ENCODE results near the gene TMEM106B.

Gene TMEM106B

DNA sequence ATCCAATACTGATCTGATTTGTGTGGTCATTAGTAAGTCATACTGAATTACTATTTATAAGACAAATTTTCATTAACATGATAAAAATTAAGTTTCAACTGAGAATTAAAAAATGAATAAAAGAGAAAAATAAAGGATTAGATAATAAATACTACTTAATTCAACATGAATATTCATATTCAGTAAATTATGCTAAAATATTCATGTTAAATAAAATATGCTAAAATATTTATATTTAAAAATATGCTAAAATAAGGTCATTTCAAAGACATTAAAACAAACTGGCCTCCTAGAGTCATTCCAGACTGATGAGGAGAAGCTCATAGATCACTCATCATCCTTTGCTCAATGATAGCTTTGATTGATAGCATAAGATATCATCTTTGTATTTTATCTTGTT is 16.7 kb upstream of the TMEM106B start:
- H3K9ac ChIP-seq (ENCODE audit: low read length), result no peak overlapping the region
- no peak for DNase-seq
- no peaks in the 10 kb centered on the region for H3K27me3 ChIP-seq (replicated peaks; ENCODE audit: insufficient read depth, low read length)
- no peak overlapping the region for H2AFZ ChIP-seq (ENCODE audit: low read length)
- H3K27ac ChIP-seq (ENCODE audit: low read length), result no peak overlapping the region
- H3K4me3 ChIP-seq (ENCODE audit: low read length), result no peak overlapping the region
- no peaks in the 10 kb centered on the region for H3K9me2 ChIP-seq (replicated peaks; ENCODE audit: insufficient read depth, low read length)
- no peaks in the 10 kb centered on the region for H3F3A ChIP-seq (ENCODE audit: insufficient read depth, low read length)
- H3K4me1 ChIP-seq (ENCODE audit: low read length), result no peaks in the 10 kb centered on the region
- no peaks in the 10 kb centered on the region for H4K20me1 ChIP-seq (ENCODE audit: insufficient read depth, low read length)
- H3K9me3 ChIP-seq (replicated peaks; ENCODE audit: insufficient read depth, low read length), result no peaks in the 10 kb centered on the region; the same call in 1 of the 2 replicates
- TF ChIP-seq EZH2phosphoT487 (IDR thresholded peaks at IDR 0.05; ENCODE audit: low read length), result no peak
- no peak for TF ChIP-seq EZH2 (optimal IDR thresholded peaks at IDR 0.05; ENCODE audit: low read depth, low read length)
- TF ChIP-seq, protein P1, sequence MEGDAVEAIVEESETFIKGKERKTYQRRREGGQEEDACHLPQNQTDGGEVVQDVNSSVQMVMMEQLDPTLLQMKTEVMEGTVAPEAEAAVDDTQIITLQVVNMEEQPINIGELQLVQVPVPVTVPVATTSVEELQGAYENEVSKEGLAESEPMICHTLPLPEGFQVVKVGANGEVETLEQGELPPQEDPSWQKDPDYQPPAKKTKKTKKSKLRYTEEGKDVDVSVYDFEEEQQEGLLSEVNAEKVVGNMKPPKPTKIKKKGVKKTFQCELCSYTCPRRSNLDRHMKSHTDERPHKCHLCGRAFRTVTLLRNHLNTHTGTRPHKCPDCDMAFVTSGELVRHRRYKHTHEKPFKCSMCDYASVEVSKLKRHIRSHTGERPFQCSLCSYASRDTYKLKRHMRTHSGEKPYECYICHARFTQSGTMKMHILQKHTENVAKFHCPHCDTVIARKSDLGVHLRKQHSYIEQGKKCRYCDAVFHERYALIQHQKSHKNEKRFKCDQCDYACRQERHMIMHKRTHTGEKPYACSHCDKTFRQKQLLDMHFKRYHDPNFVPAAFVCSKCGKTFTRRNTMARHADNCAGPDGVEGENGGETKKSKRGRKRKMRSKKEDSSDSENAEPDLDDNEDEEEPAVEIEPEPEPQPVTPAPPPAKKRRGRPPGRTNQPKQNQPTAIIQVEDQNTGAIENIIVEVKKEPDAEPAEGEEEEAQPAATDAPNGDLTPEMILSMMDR (IDR thresholded peaks at IDR 0.05; ENCODE audit: low read length), result no peak
- no peak overlapping the region for H3K4me2 ChIP-seq (ENCODE audit: low read depth, low read length)
- H3K36me3 ChIP-seq (replicated peaks; ENCODE audit: insufficient read depth, low read length), result no peaks in the 10 kb centered on the region
- H3K79me2 ChIP-seq (ENCODE audit: low read length), result no peaks in the 10 kb centered on the region

DNA sequence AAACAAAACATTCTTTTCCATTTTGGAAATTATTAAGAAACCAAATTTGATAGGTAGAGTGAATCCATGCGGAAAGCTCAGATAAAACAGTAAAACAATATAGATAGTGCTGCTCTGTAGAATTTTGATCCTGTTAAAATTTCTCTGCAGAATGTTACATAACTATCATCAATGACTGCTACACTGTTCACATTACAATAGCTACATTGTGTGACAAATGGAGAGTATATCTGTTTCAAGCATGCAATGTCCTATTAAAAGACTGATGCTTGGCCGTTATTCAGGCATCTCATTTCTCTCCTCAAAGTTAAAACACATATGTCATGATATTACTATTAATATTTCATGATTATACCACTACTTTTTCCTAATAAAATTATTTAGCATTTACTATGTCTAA is 14.7 kb upstream of the TMEM106B start:
- Histone ChIP-seq H3K4me3 (ENCODE audit: low read length) (no peak overlapping the region), H3K79me2 (ENCODE audit: low read length) (no peaks in the 10 kb centered on the region), H3K36me3 (replicated peaks; ENCODE audit: insufficient read depth, low read length) (no peaks in the 10 kb centered on the region), H3K9ac (ENCODE audit: low read length) (no peak overlapping the region), H3F3A (ENCODE audit: insufficient read depth, low read length) (no peaks in the 10 kb centered on the region), H3K4me2 (ENCODE audit: low read depth, low read length) (no peak overlapping the region), H3K27me3 (replicated peaks; ENCODE audit: insufficient read depth, low read length) (no peaks in the 10 kb centered on the region), H2AFZ (ENCODE audit: low read length) (no peak overlapping the region), H3K27ac (ENCODE audit: low read length) (no peak overlapping the region), H3K9me2 (replicated peaks; ENCODE audit: insufficient read depth, low read length) (no peaks in the 10 kb centered on the region), H3K4me1 (ENCODE audit: low read length) (no peaks in the 10 kb centered on the region), H3K9me3 (replicated peaks; ENCODE audit: insufficient read depth, low read length) (no peaks in the 10 kb centered on the region; the same call in 1 of the 2 replicates), H4K20me1 (ENCODE audit: insufficient read depth, low read length) (no peaks in the 10 kb centered on the region)
- no peak for DNase-seq
- no peak for TF ChIP-seq EZH2phosphoT487 (IDR thresholded peaks at IDR 0.05; ENCODE audit: low read length)
- TF ChIP-seq EZH2 (optimal IDR thresholded peaks at IDR 0.05; ENCODE audit: low read depth, low read length), result no peak
- TF ChIP-seq, protein P1 (IDR thresholded peaks at IDR 0.05; ENCODE audit: low read length), result no peak

DNA sequence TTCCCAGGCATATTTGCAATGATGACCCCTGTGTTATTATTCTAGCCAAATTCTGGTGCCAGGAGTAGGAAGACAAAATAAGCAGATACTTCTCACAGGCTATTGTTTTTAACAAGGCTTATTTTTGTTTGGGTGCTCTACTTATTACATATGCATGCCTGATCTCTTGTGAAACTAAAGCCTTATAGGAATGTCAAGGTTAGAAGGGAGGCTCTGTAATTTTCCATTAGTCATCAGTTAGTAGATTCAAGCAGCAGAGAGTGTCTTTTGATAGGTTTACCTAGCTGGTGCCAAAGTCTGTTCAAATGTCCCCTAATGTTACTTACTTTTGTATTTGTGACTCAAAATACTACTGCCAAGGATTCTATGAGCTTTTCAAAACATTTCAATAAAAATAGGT is 11.7 kb upstream of the TMEM106B start:
- no peaks in the 10 kb centered on the region for H3K9me2 ChIP-seq (replicated peaks; ENCODE audit: insufficient read depth, low read length)
- no peaks in the 10 kb centered on the region; the same call in 1 of the 2 replicates for H3K9me3 ChIP-seq (replicated peaks; ENCODE audit: insufficient read depth, low read length)
- no peak for DNase-seq
- TF ChIP-seq EZH2phosphoT487 (IDR thresholded peaks at IDR 0.05; ENCODE audit: low read length), result no peak
- TF ChIP-seq EZH2 (optimal IDR thresholded peaks at IDR 0.05; ENCODE audit: low read depth, low read length), result no peak
- TF ChIP-seq, protein P1 (IDR thresholded peaks at IDR 0.05; ENCODE audit: low read length), result no peak
- no peaks in the 10 kb centered on the region for H3F3A ChIP-seq (ENCODE audit: insufficient read depth, low read length)
- no peak overlapping the region for H3K27ac ChIP-seq (ENCODE audit: low read length)
- H3K36me3 ChIP-seq (replicated peaks; ENCODE audit: insufficient read depth, low read length), result no peaks in the 10 kb centered on the region
- no peaks in the 10 kb centered on the region for H3K4me1 ChIP-seq (ENCODE audit: low read length)
- H3K4me3 ChIP-seq (ENCODE audit: low read length), result no peak overlapping the region
- H3K27me3 ChIP-seq (replicated peaks; ENCODE audit: insufficient read depth, low read length), result no peaks in the 10 kb centered on the region
- H3K9ac ChIP-seq (ENCODE audit: low read length), result no peak overlapping the region
- no peaks in the 10 kb centered on the region for H3K79me2 ChIP-seq (ENCODE audit: low read length)
- no peak overlapping the region for H3K4me2 ChIP-seq (ENCODE audit: low read depth, low read length)
- H2AFZ ChIP-seq (ENCODE audit: low read length), result no peak overlapping the region
- H4K20me1 ChIP-seq (ENCODE audit: insufficient read depth, low read length), result no peaks in the 10 kb centered on the region
